T-helper 22 cell (primary cell): ENCODE data around the gene SLC43A2.
"Not testable (repeated sequence)": the region's sequence is repeated elsewhere in the genome, so short reads cannot be mapped to it uniquely, and the experiment has no call there.

Source experiments
- DNase-seq: peaks from one replicate; pipeline ENCODE4 v3.0.0-alpha.2; 2020; ENCODE audit warnings: low read depth

Gene SLC43A2

DNA sequence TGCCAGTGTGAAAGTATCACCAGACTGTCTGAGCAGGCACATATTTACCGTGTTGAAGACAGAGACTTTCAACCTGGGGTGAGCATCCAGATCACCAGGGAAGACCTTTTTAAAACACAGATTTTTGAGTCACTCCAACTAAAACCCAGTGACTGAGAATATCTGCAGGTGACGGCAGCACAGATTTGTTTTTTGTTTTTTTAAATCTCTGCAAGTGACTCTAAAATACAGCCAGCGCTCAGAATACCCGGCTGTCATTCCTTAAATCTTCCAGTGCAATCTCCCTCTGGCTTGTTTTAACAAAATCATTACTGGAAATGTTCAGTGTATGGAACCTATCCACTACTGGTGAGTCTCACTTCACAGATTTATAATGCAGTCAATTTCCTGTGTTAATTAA lies 92.9 kb downstream of the SLC43A2 start:
- no peak for DNase-seq

DNA sequence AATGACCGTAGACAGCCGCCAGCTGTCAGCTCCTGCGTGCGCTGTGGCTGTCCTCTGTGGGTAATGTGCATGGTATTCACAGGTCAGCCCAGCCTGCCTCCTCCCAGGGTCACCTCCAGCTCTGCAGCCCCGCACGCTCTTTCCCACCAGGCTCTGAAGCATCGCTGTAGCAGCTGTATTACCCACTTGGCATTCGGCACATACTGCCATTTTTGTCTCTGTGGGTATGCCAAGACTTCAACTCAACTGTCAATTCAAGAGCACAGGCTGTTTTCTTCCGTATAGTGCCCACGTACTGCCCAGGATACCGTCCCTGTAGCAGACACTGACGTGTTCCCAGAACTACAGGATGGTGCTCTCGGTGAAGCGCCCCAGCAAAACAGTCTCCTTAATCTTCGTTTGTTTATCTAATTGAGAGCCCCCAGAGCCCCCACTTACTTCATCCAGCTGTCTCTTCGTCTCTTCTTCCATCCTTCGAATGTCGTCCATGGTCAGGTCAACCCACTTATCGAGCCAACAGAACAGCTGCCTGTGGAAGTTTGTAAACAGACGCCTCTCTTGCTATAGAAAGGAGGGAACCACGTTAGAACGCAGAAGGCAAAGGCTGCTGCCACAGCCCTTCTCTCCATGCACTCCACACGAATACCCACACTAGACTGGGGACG lies 94.8 kb downstream of the SLC43A2 start:
- DNase-seq = no peak

- no peak for DNase-seq
Measured at GRCh38 chr17:1532836-1533602, 95.6 kb downstream of the SLC43A2 start.

DNA sequence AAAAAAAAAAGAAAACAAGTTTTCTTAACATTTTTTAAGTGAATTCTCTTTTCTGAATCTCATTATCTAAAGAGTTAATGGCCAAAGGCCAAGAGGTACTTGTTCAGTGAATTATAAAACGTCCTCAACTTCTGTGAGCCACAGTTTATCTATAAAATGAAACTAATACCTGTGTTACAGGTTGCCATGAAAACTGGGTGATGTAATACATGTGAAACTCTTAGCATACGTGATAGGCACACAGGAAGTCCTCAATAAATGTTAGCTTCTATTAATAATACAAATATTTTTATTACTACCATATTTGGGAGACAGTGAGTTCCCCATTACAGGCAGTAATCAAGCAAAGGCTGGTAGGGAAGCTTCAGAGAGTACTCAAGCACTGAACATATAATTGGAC lies 98.8 kb downstream of the SLC43A2 start:
- DNase-seq = no peak

- DNase-seq = not testable (repeated sequence)
Measured at GRCh38 chr17:1526876-1527275, 101.8 kb downstream of the SLC43A2 start.

DNA sequence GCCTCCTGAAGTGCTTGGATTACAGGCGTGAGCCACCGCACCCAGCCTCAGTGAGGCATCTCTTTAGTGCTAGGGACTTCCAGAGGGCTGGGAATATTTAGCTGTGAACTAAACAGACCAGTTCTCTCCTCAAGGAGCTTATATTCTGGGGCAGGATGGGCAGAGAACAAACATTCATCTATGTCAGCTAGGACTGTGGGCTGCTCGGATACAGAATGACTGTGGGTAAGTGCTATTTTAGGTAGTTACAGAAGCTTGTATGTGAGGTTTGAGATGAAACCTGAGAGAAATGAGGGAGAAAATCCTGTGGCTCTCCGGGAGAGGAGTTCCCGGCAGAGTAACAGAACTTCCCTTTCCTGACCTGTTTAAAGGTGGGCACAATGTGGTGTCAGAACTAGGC lies 106.0 kb downstream of the SLC43A2 start:
- DNase-seq = no peak

- no peak for DNase-seq
Measured at GRCh38 chr17:1521086-1521640, 107.5 kb downstream of the SLC43A2 start.

- DNase-seq = no peak
Measured at GRCh38 chr17:1519678-1520077, 109.0 kb downstream of the SLC43A2 start.
